Heart left ventricle (tissue), 16 donors: ENCODE results near the gene ZNF333. TPM values are rescaled to one million over a fixed set of nuclear protein-coding genes. Genes with fewer than 3 reads are reported as not detected.

Experiments used
- ATAC-seq, 4 donors: fragments of 200-7000 bp; cut with Tn5 transposase; one replicate each; pipeline ENCODE4 v1.9.1; 2020 to 2022; ENCODE audit warnings: moderate library complexity in 4 of 4, mild to moderate bottlenecking in 3 of 4, moderate number of reproducible peaks in 1 of 4
- DNase-seq, 5 donors: peaks; one replicate each; pipeline ENCODE4 v3.0.0-alpha.2; 2020
- H3K27ac ChIP-seq, 12 donors: fragments of 200-600 bp; sonication (generic) in 4 of 12; one replicate each; pipeline versions ENCODE4 v1.5.0 to v1.8.0; 2016 to 2022; ENCODE audit warnings: mild to moderate bottlenecking in 2 of 12
- H3K27me3 ChIP-seq, 9 donors: fragments of 200-600 bp; sonication (generic) in 2 of 9; one replicate each; pipeline versions ENCODE4 v1.5.1 to v1.8.0; 2016 to 2022; ENCODE audit warnings: mild to moderate bottlenecking in 3 of 9
- H3K36me3 ChIP-seq, 9 donors: fragments of 200-600 bp; sonication (generic) in 2 of 9; one replicate each; pipeline versions ENCODE4 v1.5.0 to v1.8.0; 2018 to 2022; ENCODE audit warnings: mild to moderate bottlenecking in 2 of 9
- H3K4me1 ChIP-seq, 12 donors: fragments of 200-600 bp; sonication (generic) in 4 of 12; one replicate each; pipeline versions ENCODE4 v1.5.0 to v1.8.0; 2016 to 2022; ENCODE audit warnings: mild to moderate bottlenecking in 3 of 12
- H3K4me3 ChIP-seq, 12 donors: fragments of 200-600 bp; sonication (generic) in 4 of 12; one replicate each; pipeline versions ENCODE4 v1.5.0 to v1.8.0; 2017 to 2022; ENCODE audit warnings: mild to moderate bottlenecking in 9 of 12, moderate library complexity in 4 of 12
- H3K9me3 ChIP-seq, 12 donors: fragments of 200-600 bp; sonication (generic) in 4 of 12; one replicate each; pipeline versions ENCODE4 v1.5.0 to v1.8.0; 2016 to 2022; ENCODE audit warnings: mild to moderate bottlenecking in 1 of 12
- POLR2A ChIP-seq, 2 donors: fragments of 450-650 bp; IDR thresholded peaks; one replicate each; pipeline ENCODE4 v1.6.1; 2017; ENCODE audit warnings: antibody characterized with exemption in 2 of 2, mild to moderate bottlenecking in 2 of 2, moderate library complexity in 2 of 2
- WGBS, 4 donors: extraction: QIAGEN DNeasy Blood & Tissue Kit in 2 of 4; methylation state at CpG; one replicate each; pipeline versions ENCODE4 v1.1.5 to v1.1.7; 2013 to 2018; 5-methylcytosine and 5-hydroxymethylcytosine counted together
- intact Hi-C, 10 donors: fragments of 100-400 bp; cut with DNase I; formaldehyde crosslinking; loops; one replicate each; pipeline versions ENCODE4 v1.11.1 to v1.14.2; 2022
- polyA plus RNA-seq, 2 donors: library from polyadenylated mRNA; stranded (reverse); fragments of 200-250 nt; gene quantifications; one replicate each; pipeline ENCODE4 v1.2.3, GENCODE V29; 2013
- total RNA-seq, 9 donors: library from RNA; depleted of rRNA in 2 of 9; stranded (reverse); fragments of >200 nt in 2 of 9; fragmentation: NEBNext Ultra II Directional in 3 of 9; extraction: Animal tissue kit (Norgen Biotek cat#: 25700) in 3 of 9; gene quantifications; one replicate each; pipeline versions ENCODE4 v1.1.0 to v1.2.4, GENCODE V29; 2016 to 2023
- TF ChIP-seq, protein P1 (sequence below), 12 donors: fragments of 200-600 bp; sonication (generic) in 4 of 12; IDR thresholded peaks; one replicate each; pipeline versions ENCODE4 v1.5.0 to v1.8.0; 2018 to 2022; ENCODE audit warnings: antibody characterized with exemption in 12 of 12, mild to moderate bottlenecking in 5 of 12
- donor health status: ischemic (EF 13 %, LVEDD 7.1; RV severe dilation, severe dysfunction).
- donor health status: healthy with polysubstance abuse.
- donor health status: DM: no; HTN: yes; CAD: no.
- donor health status: DM: no; HTN: no; CAD: no.
- donor health status: ischemic (EF 25% LVEDD 6.9; RV normal size, moderate dysfunction).
- donor health status: ischemic (EF 25% LVEDD 5.7; RV mildly dilated, moderate dysfunction).
- donor health status: healthy.
- donor health status: DM: yes; HTN: yes; CAD: no.
- donor health status: ischemic (EF 35%, LVEDD 5.7; RV mildly dilated, moderate dysfunction).
- donor health status: nonischemic (EF 11% LVEDD 7.7; RV severe dilation, severe dysfunction).
- donor health status: DM: yes; HTN: yes; CAD: no.
- donor health status: PGD.
- donor health status: ischemic (EF 29% LVEDD 5.4; RV normal size, mild dysfunction).
- donor health status: nonischemic (EF 23%, LVEDD 6.1; RV moderate dilation, normal function).

The ZNF333 gene
- total and polyA plus RNA-seq, 11 donors = 5.0 to 12.1 (median 8.6) TPM

DNA sequence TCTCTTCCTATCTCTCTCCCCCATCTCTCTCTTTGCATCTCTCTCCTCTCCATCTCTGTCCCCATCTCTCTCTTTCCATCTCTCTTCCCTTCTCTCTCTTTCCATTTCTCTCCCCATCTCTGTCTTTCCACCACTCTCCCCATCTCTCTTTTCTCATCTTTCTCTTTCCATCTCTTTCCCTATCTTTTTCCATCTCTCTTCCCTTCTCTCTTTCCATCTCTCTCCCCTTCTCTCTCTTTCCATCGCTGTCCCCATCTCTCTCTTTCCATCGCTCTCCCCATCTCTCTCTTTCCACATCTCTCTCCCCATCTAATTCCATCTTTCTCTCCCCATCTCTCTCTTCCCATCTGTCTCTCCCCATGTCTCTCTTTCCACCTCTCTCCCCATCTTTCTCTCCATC, 39.7 kb upstream of the ZNF333 start:
- TF ChIP-seq POLR2A (IDR thresholded peaks at IDR 0.05) = no peak
- TF ChIP-seq, protein P1, sequence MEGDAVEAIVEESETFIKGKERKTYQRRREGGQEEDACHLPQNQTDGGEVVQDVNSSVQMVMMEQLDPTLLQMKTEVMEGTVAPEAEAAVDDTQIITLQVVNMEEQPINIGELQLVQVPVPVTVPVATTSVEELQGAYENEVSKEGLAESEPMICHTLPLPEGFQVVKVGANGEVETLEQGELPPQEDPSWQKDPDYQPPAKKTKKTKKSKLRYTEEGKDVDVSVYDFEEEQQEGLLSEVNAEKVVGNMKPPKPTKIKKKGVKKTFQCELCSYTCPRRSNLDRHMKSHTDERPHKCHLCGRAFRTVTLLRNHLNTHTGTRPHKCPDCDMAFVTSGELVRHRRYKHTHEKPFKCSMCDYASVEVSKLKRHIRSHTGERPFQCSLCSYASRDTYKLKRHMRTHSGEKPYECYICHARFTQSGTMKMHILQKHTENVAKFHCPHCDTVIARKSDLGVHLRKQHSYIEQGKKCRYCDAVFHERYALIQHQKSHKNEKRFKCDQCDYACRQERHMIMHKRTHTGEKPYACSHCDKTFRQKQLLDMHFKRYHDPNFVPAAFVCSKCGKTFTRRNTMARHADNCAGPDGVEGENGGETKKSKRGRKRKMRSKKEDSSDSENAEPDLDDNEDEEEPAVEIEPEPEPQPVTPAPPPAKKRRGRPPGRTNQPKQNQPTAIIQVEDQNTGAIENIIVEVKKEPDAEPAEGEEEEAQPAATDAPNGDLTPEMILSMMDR (IDR thresholded peaks at IDR 0.05) = no peak
- H3K27me3 ChIP-seq = peaks cover 0 to 14% (median 0%) of the 10 kb centered on the region in 9 donors
- no peak overlapping the region for H3K27ac ChIP-seq
- ATAC-seq (no peak), DNase-seq (no peak)
- intact Hi-C loops = no loop called here
- no peak overlapping the region for H3K4me3 ChIP-seq
- H3K9me3 ChIP-seq = no peaks in the 10 kb centered on the region
- 47 to 76% (median 74%) methylated on average over 2 of the region's 2 CpGs for WGBS, 4 donors
- no peaks in the 10 kb centered on the region for H3K4me1 ChIP-seq
- H3K36me3 ChIP-seq = no peaks in the 10 kb centered on the region

DNA sequence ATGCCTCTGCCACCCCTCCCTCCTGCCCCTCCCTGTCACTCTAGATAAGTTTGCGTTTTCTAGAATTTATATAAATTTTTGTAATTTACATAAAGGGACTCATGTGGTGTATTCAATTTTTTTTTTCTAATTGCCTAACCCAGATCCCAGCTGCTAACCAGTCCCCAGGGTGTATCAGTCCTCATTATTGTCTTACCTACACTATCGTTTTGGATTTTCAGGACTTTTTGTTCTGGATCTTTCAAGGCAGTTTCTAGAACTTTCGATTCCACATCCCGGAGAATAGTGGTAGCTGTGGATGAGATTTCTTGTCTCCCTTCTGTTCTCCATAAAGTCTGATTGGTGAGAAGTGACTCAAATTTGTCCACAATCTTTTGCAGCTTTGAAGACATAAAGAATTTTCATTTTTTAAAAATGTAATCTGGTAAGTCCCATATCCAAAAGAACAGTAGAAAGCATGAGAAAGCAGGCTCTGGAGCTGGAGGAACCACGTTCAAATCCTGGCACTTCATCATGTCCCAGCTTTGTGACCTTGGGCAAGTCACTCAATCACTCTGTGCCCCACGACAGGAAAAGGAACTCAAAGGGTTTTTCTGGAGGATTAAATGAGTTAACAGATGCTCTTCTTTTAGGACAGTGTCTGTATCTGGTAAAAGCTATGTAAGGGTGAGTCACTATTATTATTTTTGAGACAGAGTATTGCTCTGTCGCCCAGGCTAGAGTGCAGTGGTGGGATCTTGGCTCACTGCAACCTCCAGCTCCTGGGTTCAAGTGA, 34.9 kb upstream of the ZNF333 start:
- Histone ChIP-seq H3K27me3 (peaks cover 0 to 31% (median 0%) of the 10 kb centered on the region in 9 donors), H3K27ac (no peak overlapping the region), H3K4me1 (no peaks in the 10 kb centered on the region), H3K9me3 (no peaks in the 10 kb centered on the region), H3K4me3 (no peak overlapping the region), H3K36me3 (no peaks in the 10 kb centered on the region)
- WGBS, 4 donors = 60 to 69% (median 65%) methylated on average over 7 of the region's 7 CpGs
- DNase-seq (no peak), ATAC-seq (no peak)
- TF ChIP-seq, protein P1 (IDR thresholded peaks at IDR 0.05) = no peak
- TF ChIP-seq POLR2A (IDR thresholded peaks at IDR 0.05) = no peak
- intact Hi-C loops = no loop called here

DNA sequence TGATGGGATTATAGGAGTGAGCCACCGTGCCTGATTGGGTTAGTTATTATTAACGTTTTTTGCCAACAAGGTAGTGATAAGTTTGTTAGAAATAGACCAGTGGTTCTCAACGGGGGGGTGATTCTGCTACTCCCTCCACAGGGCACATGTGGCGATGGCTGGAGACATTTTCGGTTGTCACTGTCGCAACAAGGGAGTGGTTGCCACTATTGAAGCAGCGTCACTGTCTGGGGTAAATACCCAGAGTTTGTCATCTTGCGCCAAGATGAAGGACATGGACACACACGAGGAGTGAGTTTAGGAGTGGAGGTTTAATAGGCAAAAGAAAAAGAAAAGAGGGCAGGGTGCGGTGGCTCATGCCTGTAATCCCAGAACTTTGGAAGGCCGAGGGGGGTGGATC, 34.1 kb upstream of the ZNF333 start:
- Histone ChIP-seq H3K4me1 (no peaks in the 10 kb centered on the region), H3K27ac (no peak overlapping the region), H3K9me3 (no peaks in the 10 kb centered on the region), H3K4me3 (no peak overlapping the region), H3K27me3 (peaks cover 0 to 30% (median 0%) of the 10 kb centered on the region in 9 donors), H3K36me3 (no peaks in the 10 kb centered on the region)
- no peak for ATAC-seq
- WGBS, 4 donors = 70 to 74% (median 71%) methylated on average over 11 of the region's 11 CpGs
- TF ChIP-seq, protein P1 (IDR thresholded peaks at IDR 0.05) = no peak
- DNase-seq = no peak
- intact Hi-C loops = no loop called here

DNA sequence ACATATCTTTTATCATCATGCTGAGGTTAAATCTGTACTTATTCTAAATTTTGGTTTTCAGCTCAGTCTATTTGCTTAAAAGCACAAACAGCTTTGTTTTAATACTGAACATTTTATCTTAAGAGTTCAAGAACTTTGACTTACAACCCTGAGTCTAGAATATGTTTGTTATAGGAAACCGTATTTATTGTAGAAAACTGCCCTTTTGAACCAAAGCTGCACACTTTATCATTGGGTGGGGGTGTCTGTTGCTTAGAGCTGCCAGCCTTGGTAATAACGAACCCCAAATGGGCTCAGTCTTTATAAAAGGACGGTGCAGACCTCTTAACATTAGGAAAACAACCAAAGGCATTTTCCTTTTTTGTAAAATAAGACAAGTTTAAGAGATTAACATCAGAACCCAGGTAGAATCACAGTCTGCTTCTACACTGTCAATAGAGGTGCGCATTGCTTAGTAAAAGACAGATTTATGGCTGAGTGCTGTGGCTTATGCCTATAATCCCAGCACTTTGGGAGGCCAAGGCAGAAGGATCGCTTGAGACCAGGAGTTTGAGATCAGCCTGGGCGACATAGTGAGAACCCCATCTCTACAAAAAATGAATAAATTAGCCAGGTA, 29.9 kb upstream of the ZNF333 start:
- no peak overlapping the region for H3K4me3 ChIP-seq
- no peaks in the 10 kb centered on the region for H3K36me3 ChIP-seq
- H3K27ac ChIP-seq = no peak overlapping the region
- ATAC-seq (no peak), DNase-seq (no peak)
- TF ChIP-seq POLR2A (IDR thresholded peaks at IDR 0.05) = no peak
- TF ChIP-seq, protein P1 (IDR thresholded peaks at IDR 0.05) = no peak
- peaks cover 0 to 8% (median 0%) of the 10 kb centered on the region in 12 donors for H3K4me1 ChIP-seq
- intact Hi-C loops = no loop called here
- no peaks in the 10 kb centered on the region for H3K9me3 ChIP-seq
- WGBS, 4 donors = 71 to 74% (median 73%) methylated on average over 6 of the region's 6 CpGs
- H3K27me3 ChIP-seq = peaks cover 0 to 17% (median 0%) of the 10 kb centered on the region in 9 donors
